ENCODE measurements around the gene MAN1C1. TPM values are rescaled to one million over a fixed set of nuclear protein-coding genes. Genes with fewer than 3 reads are reported as not detected.

The MAN1C1 gene
- total and polyA plus RNA-seq, 9 of the 15 experiments (the other 6 are each of a cell fraction or from before 2014, with no cell fraction given) = 0.04 to 0.44 (median 0.10) TPM; not detected in 3

DNA sequence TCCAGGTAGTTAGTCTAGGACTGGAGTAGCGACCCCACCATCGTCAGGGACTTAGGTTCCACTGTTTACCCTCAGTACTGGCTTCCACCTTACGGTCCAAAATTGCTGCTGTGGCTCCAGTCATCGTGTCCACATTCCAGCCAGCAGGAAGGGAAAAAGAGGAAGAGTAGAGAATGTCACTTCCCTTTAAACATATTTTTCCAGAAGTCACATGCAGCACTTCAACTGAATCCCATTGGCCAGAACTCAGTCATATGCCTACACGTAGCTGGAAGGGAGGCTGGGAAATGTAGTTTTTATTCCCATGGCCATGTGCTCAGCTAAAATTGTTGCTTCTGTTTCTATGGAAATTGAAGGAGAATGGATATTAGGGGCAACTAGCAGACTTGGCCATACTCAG, 99.3 kb downstream of the MAN1C1 start (continued):
- TF ChIP-seq, protein P1, sequence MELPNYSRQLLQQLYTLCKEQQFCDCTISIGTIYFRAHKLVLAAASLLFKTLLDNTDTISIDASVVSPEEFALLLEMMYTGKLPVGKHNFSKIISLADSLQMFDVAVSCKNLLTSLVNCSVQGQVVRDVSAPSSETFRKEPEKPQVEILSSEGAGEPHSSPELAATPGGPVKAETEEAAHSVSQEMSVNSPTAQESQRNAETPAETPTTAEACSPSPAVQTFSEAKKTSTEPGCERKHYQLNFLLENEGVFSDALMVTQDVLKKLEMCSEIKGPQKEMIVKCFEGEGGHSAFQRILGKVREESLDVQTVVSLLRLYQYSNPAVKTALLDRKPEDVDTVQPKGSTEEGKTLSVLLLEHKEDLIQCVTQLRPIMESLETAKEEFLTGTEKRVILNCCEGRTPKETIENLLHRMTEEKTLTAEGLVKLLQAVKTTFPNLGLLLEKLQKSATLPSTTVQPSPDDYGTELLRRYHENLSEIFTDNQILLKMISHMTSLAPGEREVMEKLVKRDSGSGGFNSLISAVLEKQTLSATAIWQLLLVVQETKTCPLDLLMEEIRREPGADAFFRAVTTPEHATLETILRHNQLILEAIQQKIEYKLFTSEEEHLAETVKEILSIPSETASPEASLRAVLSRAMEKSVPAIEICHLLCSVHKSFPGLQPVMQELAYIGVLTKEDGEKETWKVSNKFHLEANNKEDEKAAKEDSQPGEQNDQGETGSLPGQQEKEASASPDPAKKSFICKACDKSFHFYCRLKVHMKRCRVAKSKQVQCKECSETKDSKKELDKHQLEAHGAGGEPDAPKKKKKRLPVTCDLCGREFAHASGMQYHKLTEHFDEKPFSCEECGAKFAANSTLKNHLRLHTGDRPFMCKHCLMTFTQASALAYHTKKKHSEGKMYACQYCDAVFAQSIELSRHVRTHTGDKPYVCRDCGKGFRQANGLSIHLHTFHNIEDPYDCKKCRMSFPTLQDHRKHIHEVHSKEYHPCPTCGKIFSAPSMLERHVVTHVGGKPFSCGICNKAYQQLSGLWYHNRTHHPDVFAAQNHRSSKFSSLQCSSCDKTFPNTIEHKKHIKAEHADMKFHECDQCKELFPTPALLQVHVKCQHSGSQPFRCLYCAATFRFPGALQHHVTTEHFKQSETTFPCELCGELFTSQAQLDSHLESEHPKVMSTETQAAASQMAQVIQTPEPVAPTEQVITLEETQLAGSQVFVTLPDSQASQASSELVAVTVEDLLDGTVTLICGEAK (IDR thresholded peaks at IDR 0.05) = no peak
- TF ChIP-seq, protein P1 (CRISPR knock-in tag; IDR thresholded peaks at IDR 0.05) = no peak
- TF ChIP-seq, protein P2, sequence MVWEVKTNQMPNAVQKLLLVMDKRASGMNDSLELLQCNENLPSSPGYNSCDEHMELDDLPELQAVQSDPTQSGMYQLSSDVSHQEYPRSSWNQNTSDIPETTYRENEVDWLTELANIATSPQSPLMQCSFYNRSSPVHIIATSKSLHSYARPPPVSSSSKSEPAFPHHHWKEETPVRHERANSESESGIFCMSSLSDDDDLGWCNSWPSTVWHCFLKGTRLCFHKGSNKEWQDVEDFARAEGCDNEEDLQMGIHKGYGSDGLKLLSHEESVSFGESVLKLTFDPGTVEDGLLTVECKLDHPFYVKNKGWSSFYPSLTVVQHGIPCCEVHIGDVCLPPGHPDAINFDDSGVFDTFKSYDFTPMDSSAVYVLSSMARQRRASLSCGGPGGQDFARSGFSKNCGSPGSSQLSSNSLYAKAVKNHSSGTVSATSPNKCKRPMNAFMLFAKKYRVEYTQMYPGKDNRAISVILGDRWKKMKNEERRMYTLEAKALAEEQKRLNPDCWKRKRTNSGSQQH (CRISPR knock-in tag; IDR thresholded peaks at IDR 0.05) = no peak
- TF ChIP-seq, protein P3, sequence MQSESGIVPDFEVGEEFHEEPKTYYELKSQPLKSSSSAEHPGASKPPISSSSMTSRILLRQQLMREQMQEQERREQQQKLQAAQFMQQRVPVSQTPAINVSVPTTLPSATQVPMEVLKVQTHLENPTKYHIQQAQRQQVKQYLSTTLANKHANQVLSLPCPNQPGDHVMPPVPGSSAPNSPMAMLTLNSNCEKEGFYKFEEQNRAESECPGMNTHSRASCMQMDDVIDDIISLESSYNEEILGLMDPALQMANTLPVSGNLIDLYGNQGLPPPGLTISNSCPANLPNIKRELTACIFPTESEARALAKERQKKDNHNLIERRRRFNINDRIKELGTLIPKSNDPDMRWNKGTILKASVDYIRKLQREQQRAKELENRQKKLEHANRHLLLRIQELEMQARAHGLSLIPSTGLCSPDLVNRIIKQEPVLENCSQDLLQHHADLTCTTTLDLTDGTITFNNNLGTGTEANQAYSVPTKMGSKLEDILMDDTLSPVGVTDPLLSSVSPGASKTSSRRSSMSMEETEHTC (IDR thresholded peaks at IDR 0.05) = 0 out of 2 replicates have a peak, but pooled peaks have one; percentile 44
- TF ChIP-seq KAT2B (IDR thresholded peaks at IDR 0.05; ENCODE audit: low read depth, low read length) (no peak), PTBP1 (IDR thresholded peaks at IDR 0.05; ENCODE audit: low read depth, low read length) (no peak; the same call in 1 of the 2 replicates), NR1H2 (CRISPR knock-in tag; IDR thresholded peaks at IDR 0.05) (no peak), RB1 (IDR thresholded peaks at IDR 0.05; ENCODE audit: low read depth) (no peak), ZBTB1 (CRISPR knock-in tag; IDR thresholded peaks at IDR 0.05; ENCODE audit: borderline replicate concordance, low read depth) (no peak), ESRRA (IDR thresholded peaks at IDR 0.05; ENCODE audit: borderline replicate concordance, low read depth) (peak; percentile 55; the same call in 1 of the 2 replicates), PTRF (tag; IDR thresholded peaks at IDR 0.05) (no peak), EP300 (IDR thresholded peaks at IDR 0.05; ENCODE audit: low read length) (no peak), CBX2 (IDR thresholded peaks at IDR 0.05; ENCODE audit: insufficient read depth, low read length, poor library complexity, severe bottlenecking) (no peak), ZNF785 (CRISPR knock-in tag; IDR thresholded peaks at IDR 0.05) (no peak), ZEB2 (IDR thresholded peaks at IDR 0.05) (no peak), MCM3 (IDR thresholded peaks at IDR 0.05) (no peak), ZNF253 (CRISPR knock-in tag; conservative IDR thresholded peaks at IDR 0.05) (no peak)
- TF ChIP-seq, protein P4, sequence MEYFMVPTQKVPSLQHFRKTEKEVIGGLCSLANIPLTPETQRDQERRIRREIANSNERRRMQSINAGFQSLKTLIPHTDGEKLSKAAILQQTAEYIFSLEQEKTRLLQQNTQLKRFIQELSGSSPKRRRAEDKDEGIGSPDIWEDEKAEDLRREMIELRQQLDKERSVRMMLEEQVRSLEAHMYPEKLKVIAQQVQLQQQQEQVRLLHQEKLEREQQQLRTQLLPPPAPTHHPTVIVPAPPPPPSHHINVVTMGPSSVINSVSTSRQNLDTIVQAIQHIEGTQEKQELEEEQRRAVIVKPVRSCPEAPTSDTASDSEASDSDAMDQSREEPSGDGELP (CRISPR knock-in tag; IDR thresholded peaks at IDR 0.05; ENCODE audit: borderline replicate concordance) = no peak
